Skeletal muscle satellite cell (primary cell): ENCODE measurements around the gene ATP6AP2. TPM values are rescaled to one million over a fixed set of nuclear protein-coding genes. Genes with fewer than 3 reads are reported as not detected.

Experiments used
- H3K27me3 ChIP-seq: 2 replicates; pipeline ENCODE4 v1.7.0; 2013; ENCODE audit warnings: low read length; ENCODE audit not compliant: control insufficient read depth, insufficient read depth
- H3K36me3 ChIP-seq: 2 replicates; pipeline ENCODE4 v1.7.0; 2013; ENCODE audit warnings: mild to moderate bottlenecking, control low read depth, low read length; ENCODE audit not compliant: insufficient read depth
- H3K4me1 ChIP-seq: 2 replicates; pipeline ENCODE4 v1.7.0; 2013; ENCODE audit warnings: low read length; ENCODE audit not compliant: control insufficient read depth, insufficient read depth
- H3K4me2 ChIP-seq: 2 replicates; pipeline ENCODE4 v1.7.0; 2013; ENCODE audit warnings: mild to moderate bottlenecking, low read length
- H3K4me3 ChIP-seq: 2 replicates; pipeline ENCODE4 v1.7.0; 2013; ENCODE audit warnings: low read length
- H3K9ac ChIP-seq: 2 replicates; pipeline ENCODE4 v1.7.0; 2013; ENCODE audit warnings: mild to moderate bottlenecking, low read depth, low read length, moderate library complexity
- H3K9me3 ChIP-seq: replicated peaks from 2 replicates; pipeline ENCODE4 v1.7.0; 2013; ENCODE audit warnings: mild to moderate bottlenecking, control low read depth, low read length
- total RNA-seq: library from RNA; depleted of rRNA; stranded (reverse); fragments of >200 nt; gene quantifications from 2 replicates; pipeline ENCODE4 v1.2.3, GENCODE V29; 2012; rRNA removed

The ATP6AP2 gene, protein sequence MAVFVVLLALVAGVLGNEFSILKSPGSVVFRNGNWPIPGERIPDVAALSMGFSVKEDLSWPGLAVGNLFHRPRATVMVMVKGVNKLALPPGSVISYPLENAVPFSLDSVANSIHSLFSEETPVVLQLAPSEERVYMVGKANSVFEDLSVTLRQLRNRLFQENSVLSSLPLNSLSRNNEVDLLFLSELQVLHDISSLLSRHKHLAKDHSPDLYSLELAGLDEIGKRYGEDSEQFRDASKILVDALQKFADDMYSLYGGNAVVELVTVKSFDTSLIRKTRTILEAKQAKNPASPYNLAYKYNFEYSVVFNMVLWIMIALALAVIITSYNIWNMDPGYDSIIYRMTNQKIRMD
- 78.3 and 82.8 TPM in 2 replicates for total RNA-seq

DNA sequence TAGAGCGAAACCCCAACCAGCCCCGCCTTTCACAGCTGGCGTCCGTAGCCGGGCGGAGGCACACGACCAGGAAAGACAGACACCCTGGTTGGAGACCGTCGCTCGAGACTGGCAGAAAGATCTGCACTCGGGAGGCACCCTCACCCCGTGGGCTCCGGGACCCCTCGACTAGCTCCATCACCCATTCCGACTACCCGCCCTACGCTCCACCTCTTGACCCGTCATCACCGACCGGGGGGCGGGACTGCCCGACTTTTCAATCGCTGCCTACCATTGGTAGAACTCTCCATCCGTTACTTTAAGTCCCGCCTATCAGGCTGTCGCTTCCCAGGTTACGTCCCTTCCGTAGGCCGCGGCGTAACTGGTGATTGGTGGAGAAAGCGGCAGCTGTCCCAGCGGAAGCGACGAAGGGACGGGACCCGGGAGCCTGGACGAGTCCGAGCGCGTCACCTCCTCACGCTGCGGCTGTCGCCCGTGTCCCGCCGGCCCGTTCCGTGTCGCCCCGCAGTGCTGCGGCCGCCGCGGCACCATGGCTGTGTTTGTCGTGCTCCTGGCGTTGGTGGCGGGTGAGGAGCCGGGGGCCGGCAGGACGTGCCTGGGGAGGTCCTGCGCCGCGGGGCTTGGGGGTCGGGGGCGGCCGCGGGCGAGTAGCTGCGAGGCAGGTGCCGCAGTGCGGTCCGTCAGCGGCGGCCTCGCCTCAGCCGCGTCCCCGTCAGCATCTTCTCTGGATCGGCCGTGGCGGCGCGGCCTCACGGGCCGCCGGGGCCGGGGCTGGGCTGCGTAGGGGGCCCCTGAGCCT, at the start of gene ATP6AP2:
TSS of gene ATP6AP2 (plus strand) at position 434 of the 799 bp plus-strand sequence. CDS start at position 530, 96 bp downstream.
- Histone ChIP-seq H3K4me1 (peaks cover 6% of the 10 kb centered on the region), H3K36me3 (no peaks in the 10 kb centered on the region), H3K27me3 (peaks cover 24% of the 10 kb centered on the region), H3K9me3 (no peaks in the 10 kb centered on the region), H3K4me2 (peak within 1 kb of the TSS; percentile 78), H3K9ac (peak within 1 kb of the TSS; percentile 77), H3K4me3 (peak within 1 kb of the TSS; percentile 99)

DNA sequence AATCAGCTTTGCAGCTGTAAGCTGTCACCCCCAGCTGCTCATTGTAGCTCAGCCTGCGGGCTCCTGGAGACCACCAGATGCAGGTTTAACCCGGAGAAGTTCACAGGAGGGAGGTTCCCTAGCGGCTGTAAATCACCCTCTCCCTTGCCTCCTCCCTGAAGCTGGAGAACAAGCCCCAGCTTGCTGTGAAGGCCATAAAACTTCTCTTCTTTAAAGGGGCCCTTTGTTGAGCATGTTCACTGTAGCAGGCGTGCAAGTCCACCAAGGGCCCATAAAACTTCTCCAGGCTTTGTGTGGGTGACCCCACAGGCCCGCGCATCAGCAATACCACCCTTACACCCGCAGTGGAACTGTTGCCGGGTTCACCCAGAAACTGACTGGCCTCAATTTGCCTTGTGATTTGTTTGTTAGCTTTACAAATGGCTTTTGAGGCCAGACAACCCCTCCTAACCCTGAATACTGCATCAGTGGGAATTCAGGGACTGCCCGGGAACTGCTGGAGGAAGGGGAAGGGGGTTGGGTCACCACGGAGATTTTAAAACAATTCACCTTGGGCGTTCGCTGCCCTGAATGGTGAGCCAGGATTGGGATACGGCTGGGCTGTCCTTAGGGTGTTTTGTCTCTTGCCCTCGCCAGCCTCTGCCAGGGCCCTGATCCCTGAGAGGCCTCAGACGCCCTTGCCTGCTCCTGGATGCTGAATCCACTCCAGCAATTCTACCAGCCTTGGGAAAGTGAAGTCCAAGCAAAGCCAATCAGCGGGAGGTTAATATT, 49.5 kb upstream of the ATP6AP2 start:
- Histone ChIP-seq H3K9me3 (no peaks in the 10 kb centered on the region), H3K4me3 (no peak overlapping the region), H3K4me1 (no peaks in the 10 kb centered on the region), H3K9ac (no peak overlapping the region), H3K4me2 (no peak overlapping the region), H3K27me3 (peaks cover 49% of the 10 kb centered on the region), H3K36me3 (no peaks in the 10 kb centered on the region)

GRCh38 chrX:40537310-40537709, 43.5 kb upstream of the ATP6AP2 start:
- Histone ChIP-seq H3K4me3 (no peak overlapping the region), H3K4me2 (no peak overlapping the region), H3K36me3 (no peaks in the 10 kb centered on the region), H3K9me3 (no peaks in the 10 kb centered on the region), H3K9ac (no peak overlapping the region), H3K27me3 (peaks cover 54% of the 10 kb centered on the region), H3K4me1 (peaks cover 9% of the 10 kb centered on the region)

DNA sequence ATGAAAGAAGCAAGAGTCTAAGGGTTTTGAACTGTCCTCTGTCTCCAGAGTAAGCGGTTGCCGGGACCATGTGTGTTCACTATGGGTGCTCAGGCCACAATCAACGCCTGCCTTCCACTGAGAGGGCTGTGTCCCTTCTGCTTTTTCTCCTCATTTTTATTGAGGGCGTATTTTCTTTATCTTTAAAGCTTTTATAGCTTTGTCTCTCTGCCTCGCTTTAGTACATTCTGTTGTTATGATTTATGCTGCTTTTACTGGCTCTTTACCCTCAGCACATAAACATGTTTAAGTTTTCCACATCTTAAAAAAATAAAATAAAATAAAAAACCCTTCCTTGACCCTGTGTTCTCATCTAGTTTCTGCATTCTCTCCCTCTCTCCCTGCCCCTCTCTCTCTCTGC, 42.4 kb upstream of the ATP6AP2 start:
- Histone ChIP-seq H3K36me3 (no peaks in the 10 kb centered on the region), H3K9ac (no peak overlapping the region), H3K4me3 (no peak overlapping the region), H3K27me3 (peaks cover 51% of the 10 kb centered on the region), H3K4me1 (peaks cover 9% of the 10 kb centered on the region), H3K9me3 (no peaks in the 10 kb centered on the region), H3K4me2 (no peak overlapping the region)

- no peaks in the 10 kb centered on the region for H3K36me3 ChIP-seq
- H3K9me3 ChIP-seq: no peaks in the 10 kb centered on the region
- H3K27me3 ChIP-seq: peaks cover 48% of the 10 kb centered on the region
- H3K4me2 ChIP-seq: peak overlapping the region; percentile 42
- H3K4me1 ChIP-seq: peaks cover 14% of the 10 kb centered on the region
- no peak overlapping the region for H3K9ac ChIP-seq
- no peak overlapping the region for H3K4me3 ChIP-seq
These were observed 41.3 kb upstream of the ATP6AP2 start for GRCh38 chrX:40539214-40540142.

- peaks cover 15% of the 10 kb centered on the region for H3K4me1 ChIP-seq
- H3K4me3 ChIP-seq: no peak overlapping the region
These were observed 38.6 kb upstream of the ATP6AP2 start for GRCh38 chrX:40542208-40542607.

DNA sequence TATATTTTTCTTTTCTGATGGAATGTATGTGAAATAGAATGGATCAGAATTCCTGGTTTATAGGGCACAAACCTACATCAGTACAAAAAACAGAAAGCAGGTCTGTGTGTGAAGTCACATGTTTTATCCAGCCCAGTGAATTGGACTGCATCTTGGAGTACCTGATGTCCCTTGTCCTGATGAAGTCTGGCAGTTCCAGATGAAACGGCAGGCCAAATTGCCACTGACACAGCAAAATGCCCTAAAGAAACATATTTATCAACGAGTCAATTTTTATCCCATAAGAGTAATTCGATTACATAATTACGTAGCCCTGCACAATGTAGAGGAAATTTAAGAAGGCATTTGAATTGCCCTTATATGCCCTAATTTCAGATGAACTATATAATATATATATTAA, 37.8 kb upstream of the ATP6AP2 start:
- peaks cover 41% of the 10 kb centered on the region for H3K27me3 ChIP-seq
- H3K9me3 ChIP-seq: no peaks in the 10 kb centered on the region
- H3K4me1 ChIP-seq: peaks cover 15% of the 10 kb centered on the region
- no peak overlapping the region for H3K4me3 ChIP-seq
- no peak overlapping the region for H3K4me2 ChIP-seq
- no peaks in the 10 kb centered on the region for H3K36me3 ChIP-seq
- no peak overlapping the region for H3K9ac ChIP-seq

More at GRCh38 chrX:40542208-40542607, 38.6 kb upstream of the ATP6AP2 start:
- Histone ChIP-seq H3K9ac (no peak overlapping the region), H3K36me3 (no peaks in the 10 kb centered on the region), H3K4me2 (no peak overlapping the region), H3K27me3 (peaks cover 46% of the 10 kb centered on the region), H3K9me3 (no peaks in the 10 kb centered on the region)

- Histone ChIP-seq H3K9ac (no peak overlapping the region), H3K4me2 (peak overlapping the region; percentile 27), H3K4me1 (peaks cover 15% of the 10 kb centered on the region), H3K27me3 (peaks cover 35% of the 10 kb centered on the region), H3K9me3 (no peaks in the 10 kb centered on the region), H3K36me3 (no peaks in the 10 kb centered on the region), H3K4me3 (no peak overlapping the region)
These were observed 37.0 kb upstream of the ATP6AP2 start for GRCh38 chrX:40543661-40544328.

DNA sequence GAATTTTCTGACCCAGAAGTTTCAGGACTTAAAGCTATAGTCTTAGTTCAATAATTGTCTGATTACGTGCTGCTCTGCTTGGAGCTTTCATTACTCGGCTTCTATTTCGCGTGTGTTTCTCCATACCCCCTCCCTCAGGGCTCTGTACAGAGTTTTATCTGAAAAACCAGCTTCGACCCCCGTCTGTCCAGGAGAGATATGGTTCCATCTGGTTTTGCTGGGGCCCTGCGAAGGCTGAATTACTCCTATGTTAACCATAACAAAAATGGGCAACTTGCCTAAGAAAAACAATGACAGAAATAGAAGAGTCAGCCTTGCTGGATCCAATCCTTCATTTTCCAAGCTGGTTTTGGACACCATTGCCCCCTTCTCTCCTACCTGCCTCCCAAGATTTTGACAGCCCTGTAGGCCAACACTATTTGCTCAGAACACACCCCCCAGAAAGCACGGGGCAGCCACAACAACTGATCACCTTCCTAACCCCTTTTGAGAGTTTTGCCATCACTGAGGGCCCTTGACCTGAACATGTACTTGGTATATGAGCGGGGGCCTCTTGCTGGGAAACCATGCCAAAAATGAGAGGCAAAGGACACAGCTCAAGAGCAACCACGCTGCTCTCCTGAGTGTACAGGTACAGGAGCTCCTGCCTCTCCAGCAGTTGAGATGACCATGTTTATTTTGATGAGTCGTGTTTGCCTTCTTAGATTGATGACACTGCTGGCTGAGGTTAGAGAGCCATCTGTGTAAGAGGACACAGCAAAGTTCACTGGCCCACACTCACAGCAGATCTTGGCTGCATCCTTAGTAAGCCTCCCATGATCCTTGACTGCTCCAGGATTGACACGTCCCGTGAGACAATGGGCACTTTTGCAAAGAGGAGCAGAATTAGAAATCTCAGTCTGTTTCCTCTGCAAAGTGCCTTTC, 36.2 kb upstream of the ATP6AP2 start:
- H3K4me3 ChIP-seq: no peak overlapping the region
- no peak overlapping the region for H3K9ac ChIP-seq

More for the DNA sequence above, 36.2 kb upstream of the ATP6AP2 start:
- H3K4me2 ChIP-seq: peak overlapping the region; percentile 18
- no peaks in the 10 kb centered on the region for H3K9me3 ChIP-seq
- H3K4me1 ChIP-seq: peaks cover 10% of the 10 kb centered on the region
- peaks cover 30% of the 10 kb centered on the region for H3K27me3 ChIP-seq
- H3K36me3 ChIP-seq: no peaks in the 10 kb centered on the region
